Fibroblast of lung (primary cell): ENCODE measurements around the gene EMILIN2. TPM values are rescaled to one million over a fixed set of nuclear protein-coding genes. Genes with fewer than 3 reads are reported as not detected.
A peak's percentile ranks its signal among the peaks of the same experiment; 100 is the strongest.
"Not testable (repeated sequence)": the region's sequence is repeated elsewhere in the genome, so short reads cannot be mapped to it uniquely, and the experiment has no call there.

Experiments
- DNase-seq, 2 donors: peaks; one replicate each; pipeline versions ENCODE4 v3.0.0 to v3.0.0-alpha.2; 2010; ENCODE audit warnings: low read depth in 2 of 2
- H2AFZ ChIP-seq: 2 replicates; pipeline ENCODE4 v1.5.1; 2012; ENCODE audit warnings: low read length, control low read depth, inconsistent platforms
- H3K27ac ChIP-seq: 2 replicates; pipeline ENCODE4 v1.5.1; 2011; ENCODE audit warnings: low read length, control low read depth; ENCODE audit not compliant: insufficient read depth
- H3K27me3 ChIP-seq: 2 replicates; pipeline ENCODE4 v1.5.1; 2011; ENCODE audit warnings: mild to moderate bottlenecking, low read length; ENCODE audit not compliant: control insufficient read depth, insufficient read depth
- H3K36me3 ChIP-seq: 2 replicates; pipeline ENCODE4 v1.5.1; 2011; ENCODE audit warnings: low read length; ENCODE audit not compliant: control insufficient read depth, insufficient read depth
- H3K4me1 ChIP-seq: 2 replicates; pipeline ENCODE4 v1.5.1; 2011; ENCODE audit warnings: low read length; ENCODE audit not compliant: control insufficient read depth, insufficient read depth; ENCODE audit errors: extremely low read depth
- H3K4me2 ChIP-seq: 2 replicates; pipeline ENCODE4 v1.5.1; 2011; ENCODE audit warnings: low read length, control low read depth; ENCODE audit not compliant: insufficient read depth; ENCODE audit errors: extremely low read depth
- H3K4me3 ChIP-seq, 4 experiments: fragments of 200-600 bp in 1 of 4; sonication (generic) in 1 of 4; replicated peaks in 1 of 4; 2 replicates each; pipeline ENCODE4 v1.5.1; 2011 to 2016; ENCODE audit warnings: low read length in 4 of 4, low read depth in 3 of 4, mild to moderate bottlenecking in 3 of 4, control low read depth in 2 of 4, inconsistent platforms in 1 of 4, mixed read lengths in 1 of 4; ENCODE audit not compliant: insufficient read depth in 1 of 4; ENCODE audit errors: control extremely low read depth in 1 of 4
- H3K79me2 ChIP-seq: 2 replicates; pipeline ENCODE4 v1.5.1; 2012; ENCODE audit warnings: mild to moderate bottlenecking, low read length, inconsistent platforms; ENCODE audit not compliant: control insufficient read depth, insufficient read depth
- H3K9ac ChIP-seq: 2 replicates; pipeline ENCODE4 v1.5.1; 2011; ENCODE audit warnings: mild to moderate bottlenecking, low read length, control low read depth; ENCODE audit not compliant: insufficient read depth
- H3K9me3 ChIP-seq: 2 replicates; pipeline ENCODE4 v1.5.1; 2012; ENCODE audit warnings: low read depth, low read length; ENCODE audit not compliant: control insufficient read depth, insufficient read depth
- H4K20me1 ChIP-seq: 2 replicates; pipeline ENCODE4 v1.5.1; 2011; ENCODE audit warnings: low read length; ENCODE audit not compliant: control insufficient read depth, insufficient read depth; ENCODE audit errors: extremely low read depth
- CTCF ChIP-seq, 2 donors: IDR thresholded peaks in 1 of 2; conservative IDR thresholded peaks in 1 of 2; 1 replicate in 1 of 2; 2 replicates in 1 of 2; pipeline ENCODE4 v1.5.1; 2011 to 2012; ENCODE audit warnings: low read length in 2 of 2, control low read depth in 1 of 2, inconsistent platforms in 1 of 2, low read depth in 1 of 2, mild to moderate bottlenecking in 1 of 2
- EZH2 ChIP-seq: IDR thresholded peaks from 2 replicates; pipeline ENCODE4 v1.5.1; 2012; ENCODE audit warnings: low read length, control low read depth, mild to moderate bottlenecking; ENCODE audit errors: missing control alignments
- polyA plus RNA-seq, 2 donors: library from polyadenylated mRNA; depleted of rRNA in 1 of 2; stranded (reverse) in 1 of 2; unstranded in 1 of 2; fragments of >200 nt; gene quantifications; 2 replicates each; pipeline ENCODE4 v1.2.1, GENCODE V29; 2011 to 2012; ENCODE audit warnings: missing spikeins in 1 of 2
- total RNA-seq: library from RNA; depleted of rRNA; stranded (reverse); fragments of >200 nt; gene quantifications from 2 replicates; pipeline ENCODE4 v1.2.1, GENCODE V29; 2014

EMILIN2 gene
- total and polyA plus RNA-seq, 2 donors (not counting 1 experiment from before 2014, with no cell fraction given) = 8.7 to 11.1 TPM

GRCh38 chr18:2856547-2857170 is 9.9 kb downstream of the EMILIN2 start:
- peak overlapping the region; percentile 53 for H3K27ac ChIP-seq

GRCh38 chr18:2857491-2858131 is 10.8 kb downstream of the EMILIN2 start:
- DNase-seq = peak; percentile 39 to 99

More at GRCh38 chr18:2856547-2857170, 9.9 kb downstream of the EMILIN2 start:
- TF ChIP-seq CTCF (conservative IDR thresholded peaks at IDR 0.05 in 1 of 2, IDR thresholded peaks at IDR 0.05 in 1 of 2; ENCODE audit: low read depth in 1 of 2, low read length in 2 of 2) (no peak), EZH2 (no peak)
- H4K20me1 ChIP-seq = no peaks in the 10 kb centered on the region
- peaks cover 3% of the 10 kb centered on the region for H3K27me3 ChIP-seq
- H3K79me2 ChIP-seq = no peaks in the 10 kb centered on the region
- H3K9ac ChIP-seq = no peak overlapping the region
- no peak overlapping the region for H2AFZ ChIP-seq
- H3K4me2 ChIP-seq = no peak overlapping the region
- no peak overlapping the region for H3K4me3 ChIP-seq
- peaks cover 9% of the 10 kb centered on the region for H3K4me1 ChIP-seq
- no peaks in the 10 kb centered on the region for H3K36me3 ChIP-seq
- no peaks in the 10 kb centered on the region for H3K9me3 ChIP-seq
- no peak for DNase-seq

GRCh38 chr18:2860397-2860796 is 13.6 kb downstream of the EMILIN2 start:
- not testable (repeated sequence) for H2AFZ ChIP-seq, H3K9ac ChIP-seq, H3K4me3 ChIP-seq, DNase-seq, H3K79me2 ChIP-seq, H4K20me1 ChIP-seq, H3K27me3 ChIP-seq, H3K27ac ChIP-seq, H3K9me3 ChIP-seq, H3K4me1 ChIP-seq, H3K4me2 ChIP-seq, H3K36me3 ChIP-seq

More at GRCh38 chr18:2857491-2858131, 10.8 kb downstream of the EMILIN2 start:
- H3K4me2 ChIP-seq = peak overlapping the region; percentile 64
- H3K4me1 ChIP-seq = peaks cover 9% of the 10 kb centered on the region
- TF ChIP-seq CTCF (conservative IDR thresholded peaks at IDR 0.05 in 1 of 2, IDR thresholded peaks at IDR 0.05 in 1 of 2; ENCODE audit: low read depth in 1 of 2, low read length in 2 of 2) (no peak), EZH2 (no peak)
- no peaks in the 10 kb centered on the region for H4K20me1 ChIP-seq
- H2AFZ ChIP-seq = no peak overlapping the region
- H3K27ac ChIP-seq = peak overlapping the region; percentile 53
- no peaks in the 10 kb centered on the region for H3K9me3 ChIP-seq
- H3K79me2 ChIP-seq = no peaks in the 10 kb centered on the region
- no peaks in the 10 kb centered on the region for H3K27me3 ChIP-seq
- H3K4me3 ChIP-seq = no peak overlapping the region
- no peak overlapping the region for H3K9ac ChIP-seq
- no peaks in the 10 kb centered on the region for H3K36me3 ChIP-seq

GRCh38 chr18:2863997-2864396 is 17.2 kb downstream of the EMILIN2 start:
- H3K4me2 ChIP-seq, H3K79me2 ChIP-seq, DNase-seq, H4K20me1 ChIP-seq, H3K36me3 ChIP-seq, H2AFZ ChIP-seq, H3K4me3 ChIP-seq, H3K9ac ChIP-seq, H3K27me3 ChIP-seq, H3K9me3 ChIP-seq, H3K4me1 ChIP-seq, H3K27ac ChIP-seq: not testable (repeated sequence)

- H3K4me3 ChIP-seq, H2AFZ ChIP-seq, H4K20me1 ChIP-seq, H3K4me1 ChIP-seq, H3K36me3 ChIP-seq, H3K4me2 ChIP-seq, H3K79me2 ChIP-seq, H3K9me3 ChIP-seq, H3K9ac ChIP-seq, H3K27me3 ChIP-seq, DNase-seq, H3K27ac ChIP-seq: not testable (repeated sequence)
Measured at GRCh38 chr18:2866465-2866864, 19.7 kb downstream of the EMILIN2 start.
